LNCAP (cell line): ENCODE measurements around the gene DNLZ.

ENCODE experiments used
- CTCF ChIP-seq: fragments of 450-650 bp; IDR thresholded peaks from 2 replicates; pipeline ENCODE4 v1.5.1; 2017; ENCODE audit warnings: mild to moderate bottlenecking

Gene DNLZ

GRCh38 chr9:136393531-136393930 lies 30.0 kb upstream of the DNLZ start:
- no peak for TF ChIP-seq CTCF

GRCh38 chr9:136392538-136393449 lies 29.2 kb upstream of the DNLZ start:
- TF ChIP-seq CTCF = no peak

GRCh38 chr9:136391737-136392537 lies 28.4 kb upstream of the DNLZ start:
- no peak for TF ChIP-seq CTCF

- no peak for TF ChIP-seq CTCF
Measured at GRCh38 chr9:136389396-136389795, 25.9 kb upstream of the DNLZ start.

- no peak for TF ChIP-seq CTCF
Measured at GRCh38 chr9:136387217-136387616, 23.7 kb upstream of the DNLZ start.

- TF ChIP-seq CTCF = no peak
Measured at GRCh38 chr9:136386018-136386417, 22.5 kb upstream of the DNLZ start.

GRCh38 chr9:136385015-136385414 lies 21.5 kb upstream of the DNLZ start:
- no peak for TF ChIP-seq CTCF
